IPS DF 6.9 (cell line): ENCODE results near the gene MYCN.
"Not testable (repeated sequence)": the region's sequence is repeated elsewhere in the genome, so short reads cannot be mapped to it uniquely, and the experiment has no call there.

ENCODE experiments used
- DNase-seq: peaks from one replicate; pipeline ENCODE4 v3.0.0-alpha.2; 2013; ENCODE audit warnings: low read depth, low spot score
- H3K27ac ChIP-seq: one replicate; pipeline ENCODE4 v1.5.1; 2013; ENCODE audit warnings: low read length, control low read depth
- H3K27me3 ChIP-seq: 2 replicates; pipeline ENCODE4 v1.6.1; 2013; ENCODE audit warnings: mild to moderate bottlenecking, low read length; ENCODE audit not compliant: control insufficient read depth, insufficient read depth
- H3K36me3 ChIP-seq: 2 replicates; pipeline ENCODE4 v1.6.1; 2013; ENCODE audit warnings: low read length; ENCODE audit not compliant: control insufficient read depth, insufficient read depth
- H3K4me1 ChIP-seq: 2 replicates; pipeline ENCODE4 v1.6.1; 2013; ENCODE audit warnings: low read length; ENCODE audit not compliant: control insufficient read depth, insufficient read depth
- H3K4me3 ChIP-seq: 2 replicates; pipeline ENCODE4 v1.5.1; 2013; ENCODE audit warnings: mild to moderate bottlenecking, low read length
- H3K9me3 ChIP-seq: 2 replicates; pipeline ENCODE4 v1.6.1; 2013; ENCODE audit warnings: low read length, inconsistent platforms; ENCODE audit not compliant: control insufficient read depth, insufficient read depth
- WGBS: extraction: QIAGEN DNeasy Blood & Tissue Kit; methylation state at CpG from one replicate; pipeline ENCODE4 v1.1.7; 2013; ENCODE audit warnings: mixed read lengths, missing lambda C conversion rate; ENCODE audit not compliant: insufficient read length, insufficient coverage; 5-methylcytosine and 5-hydroxymethylcytosine counted together

The MYCN gene

DNA sequence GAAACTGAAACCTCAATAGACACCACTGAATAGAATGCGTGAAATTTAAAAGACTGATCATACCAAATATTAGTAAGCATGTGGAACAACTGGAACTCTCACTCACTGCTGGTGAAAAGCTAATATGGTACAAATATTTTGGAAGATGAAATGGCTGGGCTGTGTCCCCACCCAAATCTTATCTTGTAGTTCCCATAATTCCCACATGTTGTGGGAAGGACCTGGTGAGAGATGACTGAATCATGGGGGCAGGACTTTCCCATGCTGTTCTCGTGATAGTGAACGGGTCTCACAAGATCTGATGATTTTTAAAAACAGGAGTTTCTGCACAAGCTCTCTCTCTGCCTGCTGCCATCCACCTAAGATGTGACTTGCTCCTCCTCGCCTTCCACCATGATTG lies 32.0 kb upstream of the MYCN start:
- H3K27ac ChIP-seq = no peak overlapping the region
- H3K9me3 ChIP-seq = no peaks in the 10 kb centered on the region
- no peaks in the 10 kb centered on the region for H3K36me3 ChIP-seq
- no peak for DNase-seq
- no peaks in the 10 kb centered on the region for H3K27me3 ChIP-seq
- H3K4me3 ChIP-seq = no peak overlapping the region
- no peaks in the 10 kb centered on the region for H3K4me1 ChIP-seq
- WGBS = no CpG with 5 or more reads among the region's 4 CpGs

DNA sequence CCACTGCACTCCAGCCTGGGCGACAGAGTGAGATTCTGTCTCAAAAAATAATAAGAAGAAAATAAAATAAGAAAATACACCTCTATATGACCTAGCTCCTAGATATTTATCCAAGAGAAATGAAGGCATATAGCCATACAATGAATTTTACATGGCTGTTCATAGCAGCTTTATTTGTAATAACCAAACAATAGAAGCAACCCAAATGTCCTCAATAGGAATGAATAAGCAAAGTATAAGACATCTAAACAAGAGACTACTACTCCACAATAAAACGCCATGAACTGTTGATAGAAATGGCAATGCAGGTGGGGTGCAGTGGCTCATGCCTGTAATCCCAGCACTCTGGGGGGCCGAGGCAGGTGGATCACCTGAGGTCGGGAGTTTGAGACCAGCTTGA lies 31.2 kb upstream of the MYCN start:
- no peaks in the 10 kb centered on the region for H3K4me1 ChIP-seq
- DNase-seq = no peak
- H3K4me3 ChIP-seq = no peak overlapping the region
- no peak overlapping the region for H3K27ac ChIP-seq
- WGBS = no CpG with 5 or more reads among the region's 4 CpGs
- H3K27me3 ChIP-seq = no peaks in the 10 kb centered on the region
- H3K36me3 ChIP-seq = no peaks in the 10 kb centered on the region
- no peaks in the 10 kb centered on the region for H3K9me3 ChIP-seq

DNA sequence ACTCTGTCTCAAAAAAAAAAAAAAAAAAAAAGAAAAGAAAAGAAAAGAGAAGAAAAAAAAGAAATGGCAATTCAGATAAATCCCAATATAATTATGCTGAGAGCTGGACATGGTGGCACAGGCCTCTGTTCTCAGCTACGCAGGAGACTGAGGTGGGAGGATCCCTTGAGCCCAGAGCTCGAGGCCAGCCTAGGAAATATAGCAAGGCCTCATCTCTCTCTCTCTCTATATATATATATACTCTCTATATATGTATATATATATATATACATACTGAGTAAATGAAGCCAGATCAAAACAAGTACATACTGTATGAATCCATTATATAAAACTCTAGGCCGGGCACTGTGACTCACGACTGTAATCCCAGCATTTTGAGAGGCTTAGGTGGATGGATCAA lies 30.6 kb upstream of the MYCN start:
- Histone ChIP-seq H3K36me3 (no peaks in the 10 kb centered on the region), H3K27me3 (no peaks in the 10 kb centered on the region), H3K4me1 (no peaks in the 10 kb centered on the region), H3K9me3 (no peaks in the 10 kb centered on the region), H3K4me3 (no peak overlapping the region), H3K27ac (no peak overlapping the region)
- WGBS = no CpG with 5 or more reads among the region's 4 CpGs
- no peak for DNase-seq

DNA sequence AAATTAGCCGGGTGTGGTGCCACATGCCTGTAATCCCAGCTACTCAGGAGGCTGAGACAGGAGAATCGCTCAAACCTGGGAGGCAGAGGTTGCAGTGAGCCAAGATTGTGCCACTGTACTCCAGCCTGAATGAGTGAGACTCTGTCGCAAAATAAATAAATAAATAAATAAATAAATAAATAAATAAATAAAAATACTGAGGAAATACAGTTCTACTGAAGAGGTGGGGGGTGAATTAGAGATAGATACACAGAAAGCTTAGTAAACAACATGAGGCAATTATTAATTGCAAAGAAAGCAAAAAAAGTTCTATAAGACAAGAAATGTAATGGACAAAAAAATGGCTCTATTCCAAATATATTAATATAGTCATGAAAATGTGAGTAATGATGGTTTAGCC lies 29.1 kb upstream of the MYCN start:
- not testable (repeated sequence) for H3K27ac ChIP-seq, H3K4me3 ChIP-seq, H3K9me3 ChIP-seq, DNase-seq, H3K36me3 ChIP-seq, H3K27me3 ChIP-seq, H3K4me1 ChIP-seq
- no CpG with 5 or more reads among the region's 3 CpGs for WGBS

DNA sequence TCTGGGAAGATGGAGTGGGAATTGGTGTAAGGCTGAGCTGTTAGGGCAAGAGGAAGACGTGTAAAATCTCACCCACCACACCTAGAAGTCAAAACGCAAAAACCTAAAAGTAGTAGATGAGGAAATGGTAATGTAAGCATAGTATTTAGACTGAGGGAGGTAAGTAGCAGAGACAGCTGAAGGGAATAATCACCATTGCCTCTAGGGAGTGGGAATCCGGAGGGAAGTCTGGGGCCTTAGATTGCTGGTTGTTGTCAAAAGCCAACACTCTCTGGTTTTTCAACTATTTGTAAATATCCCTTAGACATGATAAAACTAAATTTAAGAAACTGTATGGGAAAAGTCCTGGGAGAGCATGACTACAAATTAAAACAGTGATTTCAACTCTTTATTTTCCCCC lies 28.7 kb upstream of the MYCN start:
- Histone ChIP-seq H3K9me3 (no peaks in the 10 kb centered on the region), H3K4me1 (no peaks in the 10 kb centered on the region), H3K4me3 (no peak overlapping the region), H3K27me3 (no peaks in the 10 kb centered on the region), H3K36me3 (no peaks in the 10 kb centered on the region), H3K27ac (no peak overlapping the region)
- no CpG with 5 or more reads among the region's 3 CpGs for WGBS
- DNase-seq = no peak

DNA sequence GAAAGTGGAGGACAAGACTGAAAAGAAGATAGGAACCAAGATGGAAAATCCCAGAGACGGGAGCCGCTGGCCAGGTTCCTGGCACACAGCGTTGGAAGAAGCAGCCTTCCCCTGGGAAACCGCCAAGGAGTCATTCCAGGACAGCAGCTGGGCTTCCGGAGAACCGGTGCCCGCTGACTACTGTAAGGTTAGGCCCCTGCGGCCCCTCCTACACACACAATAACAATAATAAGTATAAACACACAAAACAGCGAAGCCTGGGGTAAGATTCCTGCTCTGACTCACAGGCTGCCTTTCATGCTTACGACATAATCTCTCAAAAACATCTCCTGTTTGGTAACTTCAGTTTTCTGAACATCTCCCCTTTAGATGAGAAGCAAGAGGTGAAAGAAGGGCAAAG lies 28.1 kb upstream of the MYCN start:
- Histone ChIP-seq H3K27me3 (no peaks in the 10 kb centered on the region), H3K4me3 (no peak overlapping the region), H3K27ac (no peak overlapping the region), H3K9me3 (no peaks in the 10 kb centered on the region), H3K36me3 (no peaks in the 10 kb centered on the region), H3K4me1 (no peaks in the 10 kb centered on the region)
- DNase-seq = no peak
- WGBS = no CpG with 5 or more reads among the region's 10 CpGs

DNA sequence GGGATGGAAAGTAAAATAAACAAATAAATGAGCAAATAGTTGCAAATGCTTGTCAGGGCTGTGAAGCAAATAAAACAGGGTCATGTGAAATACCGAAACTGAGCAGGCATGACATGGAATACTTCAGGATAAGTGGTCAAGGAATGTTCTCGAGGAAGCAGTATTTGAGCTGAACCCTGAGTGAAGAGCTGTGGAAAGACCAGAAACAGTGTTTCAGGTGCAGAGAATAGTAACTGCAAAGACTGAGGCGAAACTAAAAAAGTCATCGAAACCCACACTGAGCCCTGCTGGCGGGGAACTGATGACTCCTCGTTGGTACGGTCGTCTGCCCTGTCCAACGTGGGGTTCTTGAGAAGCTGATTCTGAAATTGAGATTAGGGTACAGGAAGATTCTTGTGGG lies 27.2 kb upstream of the MYCN start:
- H3K4me3 ChIP-seq = no peak overlapping the region
- no peaks in the 10 kb centered on the region for H3K27me3 ChIP-seq
- H3K36me3 ChIP-seq = no peaks in the 10 kb centered on the region
- no peak overlapping the region for H3K27ac ChIP-seq
- no peaks in the 10 kb centered on the region for H3K4me1 ChIP-seq
- no CpG with 5 or more reads among the region's 9 CpGs for WGBS
- DNase-seq = no peak
- no peaks in the 10 kb centered on the region for H3K9me3 ChIP-seq

DNA sequence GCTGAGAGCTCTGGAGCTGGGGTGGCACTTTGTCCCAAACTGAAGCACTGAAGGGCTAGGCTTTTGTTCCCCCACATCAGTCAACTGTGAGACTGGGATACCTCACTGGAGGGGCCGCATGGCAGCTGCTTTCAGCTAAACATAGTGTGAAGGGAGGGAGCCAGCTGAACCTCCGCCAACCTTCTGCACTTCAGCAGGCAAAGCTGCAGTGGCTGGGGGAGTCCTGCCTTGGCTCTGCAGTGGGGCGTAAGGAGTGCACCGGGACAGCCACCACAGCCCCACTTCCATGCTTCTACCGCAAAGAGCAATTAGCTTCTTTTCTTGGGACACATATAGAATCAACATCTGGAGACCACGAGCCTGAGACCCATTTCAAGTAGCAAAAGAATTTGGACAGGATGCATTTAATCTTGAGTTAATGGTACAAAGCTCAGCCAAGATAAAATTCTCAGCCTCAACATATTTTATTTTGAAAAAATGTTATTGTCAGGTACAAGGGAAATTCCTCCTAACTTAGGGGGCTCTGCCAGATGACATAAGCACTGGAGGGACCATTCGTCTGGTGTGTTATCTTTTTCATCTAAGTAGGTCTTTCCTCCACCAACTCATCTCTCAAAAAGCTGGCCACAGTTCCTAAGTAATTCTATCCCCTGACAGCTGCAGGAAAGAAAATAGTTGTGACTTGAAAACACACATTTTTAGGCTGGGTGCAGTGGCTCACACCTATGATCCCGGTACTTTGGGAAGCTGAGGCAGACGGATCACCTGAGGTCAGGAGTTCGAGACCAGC lies 25.6 kb upstream of the MYCN start:
- no CpG with 5 or more reads among the region's 10 CpGs for WGBS
- no peak for DNase-seq
- H3K27ac ChIP-seq = no peak overlapping the region
- H3K4me3 ChIP-seq = no peak overlapping the region
- H3K27me3 ChIP-seq = no peaks in the 10 kb centered on the region
- no peaks in the 10 kb centered on the region for H3K4me1 ChIP-seq
- H3K9me3 ChIP-seq = no peaks in the 10 kb centered on the region
- no peaks in the 10 kb centered on the region for H3K36me3 ChIP-seq

DNA sequence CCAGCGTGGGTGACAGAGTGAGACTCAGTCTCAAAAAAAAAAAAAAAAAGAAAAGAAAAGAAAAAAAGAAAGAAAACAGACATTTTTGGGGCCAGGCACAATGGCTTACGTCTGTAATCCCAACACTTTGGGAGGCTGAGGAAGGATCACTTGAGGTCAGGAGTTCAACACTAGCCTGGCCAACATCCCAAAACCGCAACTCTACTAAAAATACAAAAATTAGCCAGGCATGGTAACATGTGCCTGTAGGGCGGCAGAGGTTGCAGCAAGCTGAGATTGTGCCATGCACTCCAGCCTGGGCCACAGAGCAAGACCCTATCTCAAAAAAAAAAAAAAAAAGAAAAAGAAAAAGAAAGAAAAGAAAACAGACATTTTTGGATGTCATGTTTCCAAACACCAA lies 24.8 kb upstream of the MYCN start:
- H3K4me1 ChIP-seq, H3K27ac ChIP-seq, H3K4me3 ChIP-seq, DNase-seq, H3K27me3 ChIP-seq, H3K36me3 ChIP-seq, H3K9me3 ChIP-seq: not testable (repeated sequence)
- no CpG with 5 or more reads among the region's 4 CpGs for WGBS

DNA sequence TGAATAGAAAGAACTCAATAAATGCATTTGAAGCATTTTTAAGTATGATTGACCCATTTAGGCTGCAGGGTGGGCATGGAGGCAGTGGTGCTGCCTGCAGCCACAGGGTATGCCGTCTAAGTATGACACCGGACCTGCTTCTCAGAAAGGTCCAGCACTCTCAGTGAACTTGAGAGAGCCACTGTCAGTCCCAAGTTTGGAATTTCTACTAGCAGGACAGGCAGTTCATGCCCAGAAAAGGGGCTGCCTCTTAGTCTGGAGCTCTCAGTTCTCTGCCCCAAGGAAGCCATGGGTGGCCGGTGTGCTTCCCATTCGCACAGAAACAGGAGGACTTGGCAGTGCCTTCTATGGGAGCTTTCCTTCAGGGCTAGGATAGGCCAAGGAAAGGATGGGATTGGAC lies 24.0 kb upstream of the MYCN start:
- DNase-seq = no peak
- Histone ChIP-seq H3K9me3 (no peaks in the 10 kb centered on the region), H3K4me1 (no peaks in the 10 kb centered on the region), H3K36me3 (no peaks in the 10 kb centered on the region), H3K4me3 (no peak overlapping the region), H3K27ac (no peak overlapping the region), H3K27me3 (no peaks in the 10 kb centered on the region)
- WGBS = no CpG with 5 or more reads among the region's 4 CpGs

DNA sequence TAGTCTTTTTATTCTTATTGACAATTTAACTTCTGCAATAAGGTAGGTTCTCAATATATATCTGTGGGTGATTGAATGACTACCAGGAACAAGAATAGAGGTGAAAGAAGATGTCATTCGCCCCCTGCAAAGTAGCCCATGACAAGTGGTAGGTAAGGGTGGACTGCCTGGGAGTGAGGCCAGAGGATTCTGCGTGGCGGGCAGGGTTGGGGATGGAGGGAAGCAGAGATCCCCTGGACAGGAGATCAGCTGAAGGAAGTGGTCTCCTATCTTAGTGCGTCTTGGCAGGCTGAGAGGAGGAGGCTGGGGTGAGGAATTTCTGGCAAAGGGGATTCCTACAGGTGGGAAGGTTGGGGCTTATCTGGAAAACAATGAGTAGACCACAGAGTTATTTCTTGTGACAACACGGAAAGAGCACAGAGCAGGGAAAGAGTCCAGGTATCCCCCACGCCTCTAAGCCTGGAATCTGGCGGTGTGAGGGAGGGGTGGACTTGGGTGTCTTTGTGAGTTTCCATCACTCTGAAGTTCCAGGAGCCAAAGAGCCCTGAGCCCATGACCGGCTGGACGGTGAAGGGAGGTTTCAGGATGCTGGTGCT lies 21.5 kb upstream of the MYCN start:
- H3K27ac ChIP-seq = no peak overlapping the region
- no peak overlapping the region for H3K4me3 ChIP-seq
- no CpG with 5 or more reads among the region's 9 CpGs for WGBS
- H3K36me3 ChIP-seq = no peaks in the 10 kb centered on the region
- H3K4me1 ChIP-seq = no peaks in the 10 kb centered on the region
- DNase-seq = no peak
- no peaks in the 10 kb centered on the region for H3K27me3 ChIP-seq
- no peaks in the 10 kb centered on the region for H3K9me3 ChIP-seq
